ENCODE data around the gene IQCH.

GRCh38 chr15:67296188-67296587 lies 41.6 kb downstream of the IQCH start:
- TF ChIP-seq CTCF (IDR thresholded peaks at IDR 0.05) = no peak
- TF ChIP-seq EP300 (IDR thresholded peaks at IDR 0.05) = no peak

Measured in tibial nerve (tissue), 4 donors.